H1 (cell line): ENCODE results near the gene SATL1.

Experiments
- ATF2 ChIP-seq: IDR thresholded peaks from 2 replicates; pipeline ENCODE4 v1.6.1; 2012; ENCODE audit warnings: low read length, inconsistent platforms
- CBX8 ChIP-seq: fragments of 300-800, 300-1000 bp; sonication (generic); IDR thresholded peaks from 2 replicates; pipeline ENCODE4 v1.7.1; 2016; ENCODE audit warnings: low read depth, low read length, borderline replicate concordance
- CTCF ChIP-seq, 3 experiments: IDR thresholded peaks; 1 replicate in 2 of 3; 2 replicates in 1 of 3; pipeline versions ENCODE4 v1.5.1 to v1.6.1; 2011; ENCODE audit warnings: low read length in 3 of 3, mild to moderate bottlenecking in 3 of 3, inconsistent platforms in 2 of 3, low read depth in 1 of 3, moderate library complexity in 1 of 3; ENCODE audit not compliant: insufficient read depth in 1 of 3; ENCODE audit errors: control extremely low read depth in 1 of 3
- HDAC2 ChIP-seq, 2 experiments: fragments of 300-600 bp in 1 of 2; sonication (generic) in 1 of 2; IDR thresholded peaks; 2 replicates each; pipeline ENCODE4 v1.6.1; 2011 to 2012; ENCODE audit warnings: low read depth in 2 of 2, low read length in 2 of 2, mild to moderate bottlenecking in 2 of 2, moderate library complexity in 2 of 2, borderline replicate concordance in 1 of 2, inconsistent platforms in 1 of 2
- RNF2 ChIP-seq: fragments of 200-900, 300-1000 bp; sonication (generic); IDR thresholded peaks from 2 replicates; pipeline ENCODE4 v1.7.1; 2016; ENCODE audit warnings: borderline replicate concordance, low read depth, mild to moderate bottlenecking, antibody characterized with exemption, low read length; ENCODE audit not compliant: poor library complexity, severe bottlenecking; ENCODE audit errors: missing control alignments
- SIRT6 ChIP-seq: IDR thresholded peaks from one replicate; pipeline ENCODE4 v1.7.1; 2012; ENCODE audit warnings: low read length, inconsistent platforms
- SP1 ChIP-seq: IDR thresholded peaks from 2 replicates; pipeline ENCODE4 v1.6.1; 2011; ENCODE audit warnings: low read depth, low read length

- TF ChIP-seq CBX8 (no peak), SIRT6 (no peak), CTCF (IDR thresholded peaks at IDR 0.05; ENCODE audit: control extremely low read depth in 1 of 3, insufficient read depth in 1 of 3, low read depth in 1 of 3, low read length in 3 of 3) (no peak), ATF2 (no peak), SP1 (no peak), HDAC2 (IDR thresholded peaks at IDR 0.05; ENCODE audit: borderline replicate concordance in 1 of 2, low read depth in 2 of 2, low read length in 2 of 2) (no peak), RNF2 (no peak)
Measured at GRCh38 chrX:85213792-85214530, 29.6 kb downstream of the SATL1 start.
